ENCODE results near the gene ENKUR. TPM values are rescaled to one million over a fixed set of nuclear protein-coding genes. Genes with fewer than 3 reads are reported as not detected.

Gene ENKUR
- total RNA-seq, 1 experiment from 2014 or later: not detected

DNA sequence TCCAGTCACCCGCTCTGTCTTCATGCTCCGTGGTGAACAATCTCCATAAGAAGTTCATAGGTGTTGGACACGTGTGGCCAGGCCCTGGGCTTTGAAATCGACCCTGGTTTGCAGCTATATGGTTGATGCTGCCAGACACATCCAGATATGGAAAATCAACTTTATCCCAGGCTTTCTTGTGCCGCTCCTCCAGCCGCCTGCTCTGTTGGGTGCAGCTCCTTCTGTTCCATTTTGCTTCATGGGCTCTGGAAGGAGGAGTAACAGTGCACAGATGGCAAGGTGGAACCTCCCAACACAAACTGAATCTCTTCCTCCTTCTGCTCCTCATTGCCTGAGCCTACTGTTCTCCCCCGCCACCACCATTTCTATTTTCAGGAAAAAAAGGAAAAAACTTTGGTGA, 45.2 kb upstream of the ENKUR start:
- DNase-seq: no peak
- Histone ChIP-seq H3K9ac (ENCODE audit: low read length) (no peak overlapping the region), H3K9me2 (replicated peaks; ENCODE audit: low read length) (no peaks in the 10 kb centered on the region), H3K79me2 (ENCODE audit: low read length) (no peaks in the 10 kb centered on the region), H4K20me1 (ENCODE audit: low read length) (no peaks in the 10 kb centered on the region), H3K9me3 (ENCODE audit: low read length) (no peaks in the 10 kb centered on the region), H3K4me1 (ENCODE audit: insufficient read depth, low read length) (peaks cover 28% of the 10 kb centered on the region), H3K36me3 (ENCODE audit: low read depth, low read length) (no peaks in the 10 kb centered on the region), H2AFZ (ENCODE audit: low read length) (no peak overlapping the region), H3K27me3 (ENCODE audit: low read length) (no peaks in the 10 kb centered on the region), H3K4me3 (ENCODE audit: low read length) (no peak overlapping the region), H3F3A (ENCODE audit: low read length, unreplicated experiment) (no peaks in the 10 kb centered on the region), H3K4me2 (ENCODE audit: low read length) (no peak overlapping the region), H3K27ac (ENCODE audit: low read length) (peak overlapping the region; percentile 94)
- TF ChIP-seq, protein P1, sequence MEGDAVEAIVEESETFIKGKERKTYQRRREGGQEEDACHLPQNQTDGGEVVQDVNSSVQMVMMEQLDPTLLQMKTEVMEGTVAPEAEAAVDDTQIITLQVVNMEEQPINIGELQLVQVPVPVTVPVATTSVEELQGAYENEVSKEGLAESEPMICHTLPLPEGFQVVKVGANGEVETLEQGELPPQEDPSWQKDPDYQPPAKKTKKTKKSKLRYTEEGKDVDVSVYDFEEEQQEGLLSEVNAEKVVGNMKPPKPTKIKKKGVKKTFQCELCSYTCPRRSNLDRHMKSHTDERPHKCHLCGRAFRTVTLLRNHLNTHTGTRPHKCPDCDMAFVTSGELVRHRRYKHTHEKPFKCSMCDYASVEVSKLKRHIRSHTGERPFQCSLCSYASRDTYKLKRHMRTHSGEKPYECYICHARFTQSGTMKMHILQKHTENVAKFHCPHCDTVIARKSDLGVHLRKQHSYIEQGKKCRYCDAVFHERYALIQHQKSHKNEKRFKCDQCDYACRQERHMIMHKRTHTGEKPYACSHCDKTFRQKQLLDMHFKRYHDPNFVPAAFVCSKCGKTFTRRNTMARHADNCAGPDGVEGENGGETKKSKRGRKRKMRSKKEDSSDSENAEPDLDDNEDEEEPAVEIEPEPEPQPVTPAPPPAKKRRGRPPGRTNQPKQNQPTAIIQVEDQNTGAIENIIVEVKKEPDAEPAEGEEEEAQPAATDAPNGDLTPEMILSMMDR (conservative IDR thresholded peaks at IDR 0.05; ENCODE audit: low read depth, low read length): no peak
- TF ChIP-seq EZH2phosphoT487 (IDR thresholded peaks at IDR 0.05; ENCODE audit: borderline replicate concordance, low read length) (no peak), EZH2 (IDR thresholded peaks at IDR 0.05; ENCODE audit: low read length, unreplicated experiment) (no peak)
- no TSS peak for BruUV-seq (replicated peaks)
- ATAC-seq: no peak
- CTCF ChIA-PET: no interaction called here
- intact Hi-C loops (cut with micrococcal nuclease): no loop called here
- POLR2A ChIA-PET (ENCODE audit: unreplicated experiment): no interaction called here

DNA sequence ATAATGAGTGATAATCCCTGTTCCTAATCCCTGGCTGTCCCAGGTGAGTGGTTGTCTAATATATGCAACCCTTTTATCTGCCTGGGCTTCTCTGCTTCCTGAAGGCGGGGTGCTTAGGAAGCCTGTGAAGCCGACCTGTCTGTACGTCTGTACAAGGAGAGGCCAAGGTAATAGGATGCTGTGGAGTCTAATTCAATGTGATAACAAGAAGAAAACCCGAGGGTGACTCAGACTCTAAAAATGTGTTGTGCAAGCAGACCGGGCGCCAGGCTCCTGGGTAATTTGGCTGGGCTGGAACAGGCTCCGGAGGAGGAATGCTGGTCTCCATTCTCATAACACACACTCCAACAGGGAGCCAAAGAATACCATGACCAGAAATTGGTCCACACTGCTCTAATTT, 44.0 kb upstream of the ENKUR start:
- Histone ChIP-seq H3K27ac (ENCODE audit: low read length) (peak overlapping the region; percentile 25), H3K27me3 (ENCODE audit: low read length) (no peaks in the 10 kb centered on the region), H3K4me3 (ENCODE audit: low read length) (0 out of 2 replicates have a peak overlapping the region, but pooled peaks have one; percentile 18), H4K20me1 (ENCODE audit: low read length) (no peaks in the 10 kb centered on the region), H3K79me2 (ENCODE audit: low read length) (no peaks in the 10 kb centered on the region), H3K9me3 (ENCODE audit: low read length) (no peaks in the 10 kb centered on the region), H3F3A (ENCODE audit: low read length, unreplicated experiment) (no peaks in the 10 kb centered on the region), H3K4me1 (ENCODE audit: insufficient read depth, low read length) (peaks cover 28% of the 10 kb centered on the region), H3K9ac (ENCODE audit: low read length) (no peak overlapping the region), H3K9me2 (replicated peaks; ENCODE audit: low read length) (no peaks in the 10 kb centered on the region), H2AFZ (ENCODE audit: low read length) (peak overlapping the region; percentile 29; the same call in 1 of the 2 replicates), H3K36me3 (ENCODE audit: low read depth, low read length) (no peaks in the 10 kb centered on the region), H3K4me2 (ENCODE audit: low read length) (peak overlapping the region; percentile 48)
- POLR2A ChIA-PET (ENCODE audit: unreplicated experiment): no interaction called here
- ATAC-seq (peak; percentile 69), DNase-seq (peak; percentile 89)
- no TSS peak for BruUV-seq (replicated peaks)
- intact Hi-C loops (cut with micrococcal nuclease): no loop called here
- CTCF ChIA-PET: no interaction called here
- TF ChIP-seq EZH2phosphoT487 (IDR thresholded peaks at IDR 0.05; ENCODE audit: borderline replicate concordance, low read length): no peak

DNA sequence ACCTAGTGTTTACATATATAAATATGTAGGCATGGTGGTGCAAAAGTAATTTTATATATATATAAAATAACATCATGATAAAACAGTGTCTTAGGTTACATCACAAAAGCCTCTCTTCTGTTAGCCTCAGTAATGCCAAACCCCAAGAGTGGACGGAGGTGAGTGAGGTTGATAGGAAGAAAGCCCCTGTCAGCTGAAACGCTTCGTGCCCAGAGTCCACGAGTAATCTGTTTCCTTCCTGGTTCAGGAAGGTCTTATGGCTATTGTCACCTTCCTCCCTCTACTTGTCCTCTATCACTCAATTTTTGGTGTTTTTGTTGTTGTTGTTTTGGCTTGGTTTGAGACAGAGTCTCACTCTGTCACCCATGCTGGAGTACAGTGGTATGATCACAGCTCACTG, 41.9 kb upstream of the ENKUR start:
- ATAC-seq (no peak), DNase-seq (no peak)
- H3K9me2 ChIP-seq (replicated peaks; ENCODE audit: low read length): no peaks in the 10 kb centered on the region
- intact Hi-C loops (cut with micrococcal nuclease): no loop called here
- H3K4me1 ChIP-seq (ENCODE audit: insufficient read depth, low read length): peaks cover 28% of the 10 kb centered on the region
- H3K36me3 ChIP-seq (ENCODE audit: low read depth, low read length): no peaks in the 10 kb centered on the region
- TF ChIP-seq EZH2 (IDR thresholded peaks at IDR 0.05; ENCODE audit: low read length, unreplicated experiment): no peak
- TF ChIP-seq, protein P1 (conservative IDR thresholded peaks at IDR 0.05; ENCODE audit: low read depth, low read length): no peak
- TF ChIP-seq EZH2phosphoT487 (IDR thresholded peaks at IDR 0.05; ENCODE audit: borderline replicate concordance, low read length): no peak
- BruUV-seq (replicated peaks): no TSS peak
- H2AFZ ChIP-seq (ENCODE audit: low read length): no peak overlapping the region
- no peaks in the 10 kb centered on the region for H3F3A ChIP-seq (ENCODE audit: low read length, unreplicated experiment)
- H3K79me2 ChIP-seq (ENCODE audit: low read length): no peaks in the 10 kb centered on the region
- H3K4me2 ChIP-seq (ENCODE audit: low read length): no peak overlapping the region
- POLR2A ChIA-PET (ENCODE audit: unreplicated experiment): no interaction called here
- no peak overlapping the region for H3K27ac ChIP-seq (ENCODE audit: low read length)
- no peak overlapping the region for H3K4me3 ChIP-seq (ENCODE audit: low read length)
- H3K9me3 ChIP-seq (ENCODE audit: low read length): no peaks in the 10 kb centered on the region
- CTCF ChIA-PET: no interaction called here
- no peaks in the 10 kb centered on the region for H3K27me3 ChIP-seq (ENCODE audit: low read length)
- no peak overlapping the region for H3K9ac ChIP-seq (ENCODE audit: low read length)
- H4K20me1 ChIP-seq (ENCODE audit: low read length): no peaks in the 10 kb centered on the region

Data from PC-3 (cell line).